ENCODE results near the gene YTHDF2. TPM values are rescaled to one million over a fixed set of nuclear protein-coding genes. Genes with fewer than 3 reads are reported as not detected.

The YTHDF2 gene
- total RNA-seq, 1 experiment from 2014 or later: 51.5 TPM

- Mint-ChIP-seq H3K4me1 (ENCODE audit: low read depth, unreplicated experiment) (no peaks in the 10 kb centered on the region), H3K9me3 (ENCODE audit: unreplicated experiment) (no peaks in the 10 kb centered on the region), H3K4me3 (ENCODE audit: unreplicated experiment) (no peak overlapping the region), H3K27me3 (ENCODE audit: insufficient read depth, unreplicated experiment) (no peaks in the 10 kb centered on the region), H3K36me3 (ENCODE audit: insufficient read depth, unreplicated experiment) (no peaks in the 10 kb centered on the region), H3K27ac (ENCODE audit: unreplicated experiment) (no peak overlapping the region)
- ChIA-PET CTCF (no interaction called here), POLR2A (no interaction called here)
- no peak for TF ChIP-seq CTCF (IDR thresholded peaks at IDR 0.05; ENCODE audit: insufficient read depth in 1 of 2, low read depth in 1 of 2, low read length in 1 of 2, severe bottlenecking in 1 of 2, unreplicated experiment in 1 of 2)
- Histone ChIP-seq H3K9me3 (no peaks in the 10 kb centered on the region), H3K27me3 (replicated peaks; ENCODE audit: control insufficient read depth, insufficient read depth, low read length) (no peaks in the 10 kb centered on the region), H3K36me3 (ENCODE audit: control insufficient read depth, insufficient read depth, low read length) (no peaks in the 10 kb centered on the region), H3K4me3 (ENCODE audit: low read depth, low read length) (no peak overlapping the region), H3K4me1 (no peaks in the 10 kb centered on the region)
- intact Hi-C loops (cut with micrococcal nuclease; ENCODE audit: unreplicated experiment): no loop called here
- BruUV-seq (replicated peaks): no TSS peak
- no peak for DNase-seq
Observed at GRCh38 chr1:28800324-28800723, 63.6 kb downstream of the YTHDF2 start.

GRCh38 chr1:28801461-28801860 is 64.7 kb downstream of the YTHDF2 start:
- no peaks in the 10 kb centered on the region for H3K36me3 Mint-ChIP-seq (ENCODE audit: insufficient read depth, unreplicated experiment)
- intact Hi-C loops (cut with micrococcal nuclease; ENCODE audit: unreplicated experiment): no loop called here
- H3K4me3 Mint-ChIP-seq (ENCODE audit: unreplicated experiment): no peak overlapping the region
- no peak overlapping the region for H3K27ac Mint-ChIP-seq (ENCODE audit: unreplicated experiment)
- no TSS peak for BruUV-seq (replicated peaks)
- ChIA-PET POLR2A (no interaction called here), CTCF (no interaction called here)
- no peaks in the 10 kb centered on the region for H3K36me3 ChIP-seq (ENCODE audit: control insufficient read depth, insufficient read depth, low read length)
- H3K27me3 ChIP-seq (replicated peaks; ENCODE audit: control insufficient read depth, insufficient read depth, low read length): no peaks in the 10 kb centered on the region
- DNase-seq: no peak
- H3K27me3 Mint-ChIP-seq (ENCODE audit: insufficient read depth, unreplicated experiment): no peaks in the 10 kb centered on the region
- no peaks in the 10 kb centered on the region for H3K4me1 ChIP-seq
- H3K9me3 Mint-ChIP-seq (ENCODE audit: unreplicated experiment): no peaks in the 10 kb centered on the region
- H3K4me1 Mint-ChIP-seq (ENCODE audit: low read depth, unreplicated experiment): no peaks in the 10 kb centered on the region
- no peaks in the 10 kb centered on the region for H3K9me3 ChIP-seq
- H3K4me3 ChIP-seq (ENCODE audit: low read depth, low read length): no peak overlapping the region
- no peak for TF ChIP-seq CTCF (IDR thresholded peaks at IDR 0.05; ENCODE audit: insufficient read depth in 1 of 2, low read depth in 1 of 2, low read length in 1 of 2, severe bottlenecking in 1 of 2, unreplicated experiment in 1 of 2)

GRCh38 chr1:28803051-28803450 is 66.3 kb downstream of the YTHDF2 start:
- ChIA-PET POLR2A (no interaction called here), CTCF (interaction anchor here (1.2 kb wide), 1 partner anchor 74 kb away, joined by 4 read pairs; no protein-coding TSS in a partner anchor)
- no peak for TF ChIP-seq CTCF (IDR thresholded peaks at IDR 0.05; ENCODE audit: insufficient read depth in 1 of 2, low read depth in 1 of 2, low read length in 1 of 2, severe bottlenecking in 1 of 2, unreplicated experiment in 1 of 2)
- Histone ChIP-seq H3K36me3 (ENCODE audit: control insufficient read depth, insufficient read depth, low read length) (no peaks in the 10 kb centered on the region), H3K9me3 (no peaks in the 10 kb centered on the region), H3K27me3 (replicated peaks; ENCODE audit: control insufficient read depth, insufficient read depth, low read length) (no peaks in the 10 kb centered on the region), H3K4me3 (ENCODE audit: low read depth, low read length) (no peak overlapping the region), H3K4me1 (no peaks in the 10 kb centered on the region)
- intact Hi-C loops (cut with micrococcal nuclease; ENCODE audit: unreplicated experiment): no loop called here
- BruUV-seq (replicated peaks): no TSS peak
- Mint-ChIP-seq H3K4me3 (ENCODE audit: unreplicated experiment) (no peak overlapping the region), H3K9me3 (ENCODE audit: unreplicated experiment) (no peaks in the 10 kb centered on the region), H3K4me1 (ENCODE audit: low read depth, unreplicated experiment) (no peaks in the 10 kb centered on the region), H3K27me3 (ENCODE audit: insufficient read depth, unreplicated experiment) (no peaks in the 10 kb centered on the region), H3K27ac (ENCODE audit: unreplicated experiment) (no peak overlapping the region), H3K36me3 (ENCODE audit: insufficient read depth, unreplicated experiment) (no peaks in the 10 kb centered on the region)
- DNase-seq: no peak
